Measurements from ENCODE around the gene CTNND1.
"Not testable (repeated sequence)": the region's sequence is repeated elsewhere in the genome, so short reads cannot be mapped to it uniquely, and the experiment has no call there.

CTNND1 gene

GRCh38 chr11:57761301-57762234, at the start of gene CTNND1:
CTNND1 (plus strand) TSS chr11:57761802; CDS start chr11:57791479, 29,677 bp downstream.
- no peak for DNase-seq

- peak; percentile 84 for DNase-seq
Measured at GRCh38 chr11:57712256-57713150, 49.1 kb upstream of the CTNND1 start, which contains the start of gene TMX2. TMX2 (plus strand) TSS chr11:57712593; CDS start chr11:57712619, 26 bp downstream.

- DNase-seq, result no peak
Measured at GRCh38 chr11:57713835-57714234, 47.8 kb upstream of the CTNND1 start.

DNA sequence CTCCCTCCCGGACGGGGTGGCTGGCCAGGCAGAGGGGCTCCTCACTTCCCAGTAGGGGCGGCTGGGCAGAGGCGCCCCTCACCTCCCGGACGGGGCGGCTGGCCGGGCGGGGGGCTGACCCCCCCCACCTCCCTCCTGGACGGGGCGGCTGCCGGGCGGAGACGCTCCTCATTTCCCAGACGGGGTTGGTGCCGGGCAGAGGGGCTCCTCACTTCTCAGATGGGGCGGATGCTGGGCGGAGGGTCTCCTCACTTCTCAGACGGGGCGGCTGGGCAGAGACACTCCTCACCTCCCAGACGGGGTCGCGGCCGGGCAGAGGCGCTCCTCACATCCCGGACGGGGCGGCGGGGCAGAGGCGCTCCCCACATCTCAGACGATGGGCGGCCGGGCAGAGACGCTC, 44.9 kb upstream of the CTNND1 start:
- not testable (repeated sequence) for DNase-seq

GRCh38 chr11:57727185-57727584, 34.4 kb upstream of the CTNND1 start:
- DNase-seq, result no peak

GRCh38 chr11:57728829-57729228, 32.8 kb upstream of the CTNND1 start:
- DNase-seq, result no peak

GRCh38 chr11:57729479-57729878, 32.1 kb upstream of the CTNND1 start:
- DNase-seq, result no peak

DNA sequence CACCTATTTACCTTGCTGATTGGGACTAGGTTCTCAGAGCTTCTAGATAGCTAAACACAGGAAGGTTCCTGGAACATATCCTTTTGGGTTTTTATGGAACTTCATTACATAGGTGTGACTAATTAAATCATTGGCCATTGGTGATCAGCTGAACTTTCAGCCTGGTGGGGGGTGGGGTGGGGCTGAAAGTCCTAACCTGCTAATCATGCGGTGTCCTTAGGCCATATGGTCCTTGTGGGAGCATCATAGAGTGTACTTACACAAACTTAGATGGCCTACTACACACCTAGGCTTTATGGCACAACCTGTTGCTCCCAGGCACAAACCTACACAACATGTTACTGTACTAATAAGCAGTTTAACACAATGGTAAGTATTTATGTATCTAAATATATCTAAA, 28.9 kb upstream of the CTNND1 start:
- no peak for DNase-seq

GRCh38 chr11:57735619-57736298, 25.8 kb upstream of the CTNND1 start:
- no peak for DNase-seq

DNA sequence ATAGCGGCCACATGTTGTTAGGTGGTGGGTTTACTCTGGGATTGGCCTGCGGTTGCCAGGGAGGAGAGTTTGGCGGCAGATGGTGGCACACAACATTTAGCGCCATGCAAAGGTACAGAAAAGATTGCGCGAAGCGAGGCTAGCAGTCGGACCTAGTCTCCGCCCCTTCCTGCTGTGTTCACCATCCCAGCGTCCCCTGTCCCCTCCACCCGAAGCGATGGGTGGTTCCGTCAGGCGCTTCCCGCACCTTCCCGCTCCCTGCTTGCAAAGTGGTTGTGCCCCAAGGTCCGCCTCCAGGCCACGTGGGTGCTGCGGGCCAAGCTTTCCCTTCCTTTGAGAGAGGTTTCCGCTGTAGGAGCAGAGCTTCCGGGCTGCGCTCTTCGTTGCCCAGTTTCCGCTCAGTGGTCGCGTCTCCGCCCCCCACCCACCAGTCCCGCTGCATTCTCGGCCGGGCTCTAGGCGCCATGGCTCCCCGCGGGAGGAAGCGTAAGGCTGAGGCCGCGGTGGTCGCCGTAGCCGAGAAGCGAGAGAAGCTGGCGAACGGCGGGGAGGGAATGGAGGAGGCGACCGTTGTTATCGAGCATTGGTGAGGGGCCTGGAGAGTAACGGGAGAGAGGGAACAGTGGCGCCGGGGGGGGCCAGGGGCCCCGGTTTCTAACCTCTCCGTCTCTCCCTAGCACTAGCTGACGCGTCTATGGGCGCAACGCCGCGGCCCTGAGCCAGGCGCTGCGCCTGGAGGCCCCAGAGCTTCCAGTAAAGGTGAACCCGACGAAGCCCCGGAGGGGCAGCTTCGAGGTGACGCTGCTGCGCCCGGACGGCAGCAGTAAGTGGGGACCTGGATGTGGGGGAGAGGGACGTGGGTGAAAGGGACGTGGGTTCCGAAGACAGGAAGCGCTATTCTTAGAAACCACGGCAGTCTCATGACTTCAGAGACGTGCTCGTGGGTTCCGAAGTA, 20.2 kb upstream of the CTNND1 start, which contains the start of gene SELENOH:
TSS of gene SELENOH (plus strand) at position 360 of the 955 bp plus-strand sequence. CDS start at position 465, 105 bp downstream.
- peak; percentile 89 for DNase-seq

GRCh38 chr11:57742087-57742452, 19.5 kb upstream of the CTNND1 start:
- DNase-seq, result no peak

- no peak for DNase-seq
Measured at GRCh38 chr11:57744357-57744756, 17.2 kb upstream of the CTNND1 start.

GRCh38 chr11:57745206-57745605, 16.4 kb upstream of the CTNND1 start:
- no peak for DNase-seq

GRCh38 chr11:57746920-57747319, 14.7 kb upstream of the CTNND1 start:
- no peak for DNase-seq

DNA sequence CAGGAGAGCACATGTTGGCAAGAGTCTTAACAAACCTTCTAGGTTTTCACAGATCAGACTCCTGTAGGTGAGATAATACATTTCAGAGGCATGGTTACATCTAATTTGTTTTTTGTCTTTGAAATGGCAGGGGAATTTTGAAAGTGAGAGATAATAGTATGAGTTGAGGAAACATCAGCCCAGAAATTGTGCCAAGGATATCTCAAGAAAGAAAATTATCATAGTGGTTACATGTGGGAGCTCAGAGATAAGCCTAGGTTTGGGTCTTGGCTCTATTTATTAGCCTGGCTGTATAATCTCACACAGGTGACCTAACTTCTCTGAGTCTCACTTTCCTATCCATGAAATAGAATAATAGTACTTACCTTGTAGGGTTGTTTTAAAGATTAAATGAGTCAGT, 10.4 kb upstream of the CTNND1 start:
- no peak for DNase-seq

DNA sequence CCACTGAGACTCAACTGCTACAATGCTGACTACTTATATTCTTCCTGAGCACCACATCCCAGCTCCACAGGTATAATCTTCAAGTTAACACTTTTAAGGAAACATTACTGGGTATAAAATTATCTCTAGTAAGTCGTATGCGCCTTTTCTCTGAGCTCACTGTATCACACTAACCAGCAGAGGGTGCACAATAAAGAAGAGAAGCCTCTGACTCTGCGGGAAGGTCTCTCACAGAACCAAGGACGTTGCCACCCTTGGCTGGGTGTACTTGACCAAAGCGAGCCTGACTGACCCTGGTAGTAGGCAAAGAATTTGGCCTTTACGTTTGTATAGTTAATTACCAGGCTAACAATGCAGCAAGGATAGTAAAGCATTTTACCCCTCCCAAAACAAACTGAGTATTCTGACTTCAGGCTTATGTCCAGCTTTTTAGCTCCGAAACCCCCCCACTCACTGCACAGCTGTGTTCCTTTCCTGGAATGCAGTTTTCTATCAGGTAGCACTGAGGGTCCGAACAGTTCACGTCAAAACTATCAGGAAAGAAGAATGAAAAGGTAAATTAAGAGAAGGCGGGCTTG, 9.8 kb upstream of the CTNND1 start, which contains the start of gene BTBD18:
TSS of gene BTBD18 (minus strand) at position 144 of the 578 bp plus-strand sequence. CDS start 631 bp downstream, outside the sequence.
- no peak for DNase-seq

GRCh38 chr11:57752954-57753353, 8.6 kb upstream of the CTNND1 start:
- DNase-seq, result no peak

DNA sequence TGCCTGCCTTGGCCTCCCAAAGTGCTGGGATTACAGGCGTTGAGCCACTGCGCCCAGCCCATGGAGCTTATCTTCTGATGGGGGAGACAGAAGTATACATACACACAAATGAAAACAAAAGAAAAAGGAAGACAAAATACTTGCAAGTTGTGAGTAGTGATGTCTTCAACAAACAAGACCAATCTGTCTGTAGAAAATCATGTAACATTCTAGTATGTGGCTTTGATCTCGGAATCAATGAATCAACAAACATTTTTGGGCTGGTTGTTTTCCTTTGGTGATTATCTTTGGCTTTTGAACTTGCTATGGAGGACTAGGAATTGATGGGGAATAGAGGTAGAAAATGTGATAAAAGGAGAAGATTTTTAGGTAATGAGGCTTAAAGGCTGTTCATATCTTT, 3.4 kb upstream of the CTNND1 start:
- no peak for DNase-seq

DNA sequence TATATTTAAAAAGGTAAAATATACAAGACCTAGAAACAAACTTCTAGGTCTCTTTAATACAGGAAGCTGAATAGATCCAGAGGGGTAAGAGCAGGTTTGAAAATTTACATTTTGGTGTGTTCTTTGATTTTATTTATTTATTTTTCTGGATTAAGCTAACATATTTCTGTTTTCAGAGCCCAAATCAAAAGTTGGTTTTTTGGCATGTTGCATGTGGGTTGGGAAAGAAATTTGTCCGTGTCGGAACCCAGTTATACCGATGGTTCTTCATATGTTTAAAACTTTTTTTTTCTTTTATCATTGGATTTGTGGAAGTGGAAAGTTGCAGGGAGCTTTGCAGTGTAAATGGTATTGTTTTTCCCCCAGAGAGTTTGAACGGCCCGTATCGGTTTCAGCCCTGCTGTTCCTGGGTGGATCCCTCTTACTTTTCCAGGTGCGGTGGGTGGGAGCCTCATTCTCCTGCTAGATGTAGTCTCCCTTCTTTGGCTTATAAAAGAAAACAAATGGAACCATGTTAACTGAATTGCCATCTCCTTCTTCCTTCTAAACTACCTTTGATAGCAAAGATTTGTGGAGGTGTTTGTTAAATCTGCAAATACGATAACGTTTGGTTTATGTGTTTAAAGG, 746 bp downstream of the CTNND1 start:
- no peak for DNase-seq

DNA sequence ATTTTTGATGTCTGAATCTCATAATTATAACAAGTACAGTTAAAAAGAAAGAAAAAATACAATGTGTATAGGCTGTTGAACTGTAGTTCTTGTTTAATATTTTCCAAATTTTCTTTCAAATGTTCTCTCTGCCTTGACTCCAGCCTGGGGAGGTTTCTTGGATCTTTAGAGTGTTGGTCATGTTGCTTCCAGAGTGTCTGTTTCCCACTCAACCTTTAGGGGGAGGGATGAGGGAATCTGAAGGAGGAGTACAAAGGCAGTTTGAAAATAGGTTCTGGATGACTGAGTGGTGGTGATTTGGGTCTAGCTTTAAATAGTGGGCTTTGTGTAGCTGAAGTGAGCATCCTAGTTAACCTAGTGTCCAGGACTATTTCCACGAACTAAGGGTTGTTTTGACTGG, 2.0 kb downstream of the CTNND1 start:
- no peak for DNase-seq

DNA sequence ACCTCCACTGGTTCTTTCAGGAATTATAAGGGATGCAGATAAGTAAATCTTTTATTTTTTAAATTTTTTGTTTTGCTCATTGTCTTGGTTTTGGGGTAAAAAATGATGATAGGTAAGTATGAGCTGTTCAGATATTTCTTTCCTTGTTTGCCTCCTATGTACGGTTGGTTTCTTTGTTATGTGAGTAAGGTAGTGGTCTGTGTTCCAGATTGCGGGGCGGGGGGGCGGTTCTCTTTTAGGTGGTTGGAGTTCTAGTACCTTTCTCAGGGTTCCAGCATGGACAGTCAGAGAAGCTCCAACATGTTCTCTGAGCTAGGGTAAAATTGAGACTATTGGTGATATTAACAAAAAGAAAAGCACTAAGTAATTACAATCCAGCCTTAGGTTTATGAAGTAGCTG, 2.4 kb downstream of the CTNND1 start:
- no peak for DNase-seq
